Measurements from ENCODE around the gene PRKD1.

PRKD1 gene

GRCh38 chr14:29527286-29527685 is 400.4 kb downstream of the PRKD1 start:
- Histone ChIP-seq H3K9ac (ENCODE audit: low read depth in 1 of 2, low read length in 2 of 2) (no peak overlapping the region), H3K9me3 (ENCODE audit: control insufficient read depth in 2 of 2, low read length in 2 of 2) (no peaks in the 10 kb centered on the region), H3K27me3 (ENCODE audit: control insufficient read depth in 2 of 2, insufficient read depth in 2 of 2, low read length in 2 of 2) (no peaks in the 10 kb centered on the region), H3K4me1 (ENCODE audit: control insufficient read depth in 2 of 2, insufficient read depth in 2 of 2, low read length in 2 of 2) (no peaks in the 10 kb centered on the region), H3K4me3 (ENCODE audit: low read length in 2 of 2) (no peak overlapping the region), H3K36me3 (ENCODE audit: control insufficient read depth in 2 of 2, insufficient read depth in 2 of 2, low read length in 2 of 2) (no peaks in the 10 kb centered on the region), H3K27ac (ENCODE audit: low read depth in 2 of 2, low read length in 2 of 2) (no peak overlapping the region)

Data from mucosa of rectum (tissue), 2 donors.